HCT116 (cell line): Measurements from ENCODE around the gene ANTKMT. TPM values are rescaled to one million over a fixed set of nuclear protein-coding genes. Genes with fewer than 3 reads are reported as not detected.

Source experiments
- ATAC-seq: fragments of 200-7000 bp; cut with Tn5 transposase; 2 replicates; pipeline ENCODE4 v1.9.1; 2020; ENCODE audit warnings: mild to moderate bottlenecking, moderate library complexity
- BruUV-seq: library from RNA; stranded (reverse); fragments of 400-500 nt; replicated peaks from 2 replicates; lab custom pipeline; 2021; lab: Mats Ljungman, UMichigan
- CTCF ChIA-PET: fragments of 300-600 bp; sonication (Branson Sonifier 250); formaldehyde crosslinking; loops from one replicate; lab custom pipeline; 2021; ENCODE audit warnings: antibody characterized with exemption; lab: Charles Lee
- POLR2A ChIA-PET: fragments of 300-600, 350-600 bp; sonication (Branson Sonifier 250); formaldehyde crosslinking; loops from one replicate; lab custom pipeline; 2021; ENCODE audit warnings: antibody characterized with exemption; lab: Charles Lee
- RAD21 ChIA-PET, 2 experiments: fragments of 300-600 bp; sonication (Branson Sonifier 250); formaldehyde crosslinking; loops; one replicate each; lab custom pipeline; 2023; ENCODE audit warnings: low total read pairs in 2 of 2; ENCODE audit not compliant: uncharacterized antibody in 2 of 2, unreplicated experiment in 2 of 2, low non-redundant PET in 1 of 2; lab: Charles Lee
- DNase-seq: peaks from one replicate; pipeline ENCODE4 v3.0.0-alpha.2; 2010; ENCODE audit warnings: low read depth, low spot score
- H2AFZ ChIP-seq: fragments of 200-600 bp; shearing (Covaris generic), sonication (generic); 2 replicates; pipeline ENCODE4 v1.6.1; 2017; ENCODE audit warnings: low read depth, mixed run types, mixed read lengths, antibody characterized with exemption, low read length; ENCODE audit not compliant: poor library complexity, severe bottlenecking
- H3K27ac ChIP-seq: 2 replicates; pipeline ENCODE4 v1.5.1; 2012; ENCODE audit warnings: low read depth, low read length
- H3K27me3 ChIP-seq: fragments of 200-600 bp; sonication (generic); 2 replicates; pipeline ENCODE4 v1.6.1; 2016; ENCODE audit warnings: mixed run types, low read length, mixed read lengths; ENCODE audit not compliant: insufficient read depth
- H3K36me3 ChIP-seq, 2 experiments: fragments of 200-500 bp in 1 of 2; fragments of 200-600 bp in 1 of 2; sonication (Bioruptor generic) in 1 of 2; sonication (generic) in 1 of 2; 2 replicates each; pipeline versions ENCODE4 v1.5.1 to v1.6.1; 2014 to 2016; ENCODE audit warnings: low read length in 2 of 2, inconsistent platforms in 1 of 2, mixed read lengths in 1 of 2, mixed run types in 1 of 2; ENCODE audit not compliant: insufficient read depth in 2 of 2, control insufficient read depth in 1 of 2
- H3K4me1 ChIP-seq, 2 experiments: fragments of 200-600 bp in 1 of 2; sonication (generic) in 1 of 2; 2 replicates each; pipeline versions ENCODE4 v1.5.1 to v1.6.1; 2012 to 2017; ENCODE audit warnings: low read length in 2 of 2, inconsistent platforms in 1 of 2, mild to moderate bottlenecking in 1 of 2, mixed read lengths in 1 of 2, mixed run types in 1 of 2, moderate library complexity in 1 of 2; ENCODE audit not compliant: insufficient read depth in 2 of 2, control insufficient read depth in 1 of 2
- H3K4me2 ChIP-seq: fragments of 200-600 bp; sonication (generic); 2 replicates; pipeline ENCODE4 v1.6.1; 2017; ENCODE audit warnings: mixed run types, low read length, mixed read lengths
- H3K4me3 ChIP-seq, 2 experiments: fragments of 200-600 bp in 1 of 2; sonication (generic) in 1 of 2; replicated peaks in 1 of 2; 2 replicates each; pipeline ENCODE4 v1.5.1; 2011 to 2016; ENCODE audit warnings: low read length in 2 of 2, control low read depth in 1 of 2, low read depth in 1 of 2, mild to moderate bottlenecking in 1 of 2, mixed read lengths in 1 of 2, mixed run types in 1 of 2
- H3K79me2 ChIP-seq: fragments of 200-600 bp; sonication (generic); 2 replicates; pipeline ENCODE4 v1.6.1; 2017; ENCODE audit warnings: mild to moderate bottlenecking, mixed run types, low read length, moderate library complexity, mixed read lengths; ENCODE audit not compliant: insufficient read depth
- H3K9ac ChIP-seq: fragments of 200-600 bp; sonication (generic); 2 replicates; pipeline ENCODE4 v1.6.1; 2016; ENCODE audit warnings: low read length, mixed read lengths
- H3K9me2 ChIP-seq: fragments of 200-600 bp; sonication (generic), shearing (Covaris generic); 2 replicates; pipeline ENCODE4 v1.6.1; 2017; ENCODE audit warnings: mixed run types, mild to moderate bottlenecking, moderate library complexity; ENCODE audit not compliant: insufficient read depth
- H3K9me3 ChIP-seq, 2 experiments: fragments of 200-500 bp in 1 of 2; fragments of 200-600 bp in 1 of 2; sonication (Bioruptor generic) in 1 of 2; sonication (generic) in 1 of 2; 2 replicates each; pipeline ENCODE4 v1.6.1; 2014 to 2017; ENCODE audit warnings: low read length in 2 of 2, mixed read lengths in 2 of 2, inconsistent platforms in 1 of 2, low read depth in 1 of 2, mild to moderate bottlenecking in 1 of 2, mixed run types in 1 of 2, moderate library complexity in 1 of 2; ENCODE audit not compliant: control insufficient read depth in 1 of 2, insufficient read depth in 1 of 2
- H4K20me1 ChIP-seq: fragments of 200-600 bp; sonication (generic), shearing (Covaris generic); 2 replicates; pipeline ENCODE4 v1.6.1; 2017; ENCODE audit warnings: mixed run types, mild to moderate bottlenecking, moderate library complexity; ENCODE audit not compliant: insufficient read depth
- EZH2phosphoT487 ChIP-seq: fragments of 200-600 bp; IDR thresholded peaks from 2 replicates; pipeline ENCODE4 v1.6.1; 2018; ENCODE audit warnings: antibody characterized with exemption, borderline replicate concordance
- FOSL1 ChIP-seq: IDR thresholded peaks from 2 replicates; pipeline ENCODE4 v1.6.1; 2012; ENCODE audit warnings: low read depth
- SIN3A ChIP-seq: IDR thresholded peaks from 2 replicates; pipeline ENCODE4 v1.6.1; 2012; ENCODE audit warnings: low read depth
- SP1 ChIP-seq: IDR thresholded peaks from 2 replicates; pipeline ENCODE4 v1.6.1; 2012; ENCODE audit warnings: low read depth
- SRF ChIP-seq: IDR thresholded peaks from 2 replicates; pipeline ENCODE4 v1.6.1; 2012; ENCODE audit warnings: low read depth
- YY1 ChIP-seq: IDR thresholded peaks from 2 replicates; pipeline ENCODE4 v1.6.1; 2011; ENCODE audit warnings: low read length, low read depth, moderate library complexity, mild to moderate bottlenecking; ENCODE audit not compliant: insufficient replicate concordance; ENCODE audit errors: extremely low read depth
- ZNF274 ChIP-seq: fragments of 200-500 bp; sonication (Bioruptor generic); IDR thresholded peaks from 2 replicates; pipeline ENCODE4 v1.6.1; 2014; ENCODE audit warnings: mild to moderate bottlenecking, low read depth, low read length, inconsistent platforms
- intact Hi-C: fragments of 100-400 bp; cut with micrococcal nuclease; formaldehyde crosslinking; loops from 2 replicates; pipeline ENCODE4 v1.10.0; 2022
- total RNA-seq: library from RNA; stranded (reverse); gene quantifications from one replicate; pipeline ENCODE4 v1.2.1, GENCODE V29; 2021; ENCODE audit not compliant: unreplicated experiment
- TF ChIP-seq, protein P1 (sequence below): IDR thresholded peaks from 2 replicates; pipeline ENCODE4 v1.6.1; 2012
- TF ChIP-seq, protein P2 (sequence below): IDR thresholded peaks from 2 replicates; pipeline ENCODE4 v1.6.1; 2012
- TF ChIP-seq, protein P3 (sequence below): IDR thresholded peaks from 2 replicates; pipeline ENCODE4 v1.6.1; 2012; ENCODE audit warnings: low read depth

Gene ANTKMT
- total RNA-seq, 1 experiment from 2014 or later: 65.4 TPM

DNA sequence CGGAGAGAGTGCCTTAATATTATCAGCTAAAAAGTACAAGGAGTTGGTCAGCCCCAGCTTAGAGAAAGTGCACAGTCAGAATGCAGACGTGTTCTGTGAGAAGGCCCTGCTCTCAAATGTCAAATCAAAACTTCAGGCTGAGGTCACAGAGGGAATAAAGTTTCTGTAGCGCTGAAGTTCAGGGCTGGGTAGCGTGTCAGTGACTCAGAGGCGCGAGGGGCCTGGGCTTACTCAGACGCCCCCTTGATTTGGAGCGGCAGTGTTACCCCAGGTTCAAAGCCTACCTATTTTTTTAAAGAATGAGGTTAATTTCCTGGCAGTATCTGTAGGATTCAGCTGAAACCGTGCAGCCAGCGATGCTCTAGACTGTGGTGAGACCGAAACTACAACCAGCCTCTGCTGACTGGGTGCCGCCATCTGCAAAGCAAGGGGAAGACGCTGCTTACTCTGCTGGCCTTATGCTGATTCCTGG is 15.1 kb downstream of the ANTKMT start:
- Histone ChIP-seq H3K9ac (no peak overlapping the region), H4K20me1 (no peaks in the 10 kb centered on the region), H3K4me2 (no peak overlapping the region), H3K79me2 (peaks cover 12% of the 10 kb centered on the region; the same call in 1 of the 2 replicates), H2AFZ (no peak overlapping the region), H3K4me1 (peaks cover 5 to 9% of the 10 kb centered on the region in 2 experiments), H3K27ac (no peak overlapping the region), H3K9me3 (no peaks in the 10 kb centered on the region), H3K27me3 (no peaks in the 10 kb centered on the region), H3K9me2 (no peaks in the 10 kb centered on the region), H3K36me3 (peaks cover 6 to 18% of the 10 kb centered on the region in 2 experiments), H3K4me3 (no peak overlapping the region)
- DNase-seq (no peak), ATAC-seq (no peak)
- TF ChIP-seq, protein P1, sequence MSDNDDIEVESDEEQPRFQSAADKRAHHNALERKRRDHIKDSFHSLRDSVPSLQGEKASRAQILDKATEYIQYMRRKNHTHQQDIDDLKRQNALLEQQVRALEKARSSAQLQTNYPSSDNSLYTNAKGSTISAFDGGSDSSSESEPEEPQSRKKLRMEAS: no peak
- no peak for TF ChIP-seq SP1
- TF ChIP-seq, protein P2, sequence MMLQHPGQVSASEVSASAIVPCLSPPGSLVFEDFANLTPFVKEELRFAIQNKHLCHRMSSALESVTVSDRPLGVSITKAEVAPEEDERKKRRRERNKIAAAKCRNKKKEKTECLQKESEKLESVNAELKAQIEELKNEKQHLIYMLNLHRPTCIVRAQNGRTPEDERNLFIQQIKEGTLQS: no peak
- TF ChIP-seq ZNF274: no peak
- no peak for TF ChIP-seq SRF
- TF ChIP-seq SIN3A: no peak
- TF ChIP-seq, protein P3, sequence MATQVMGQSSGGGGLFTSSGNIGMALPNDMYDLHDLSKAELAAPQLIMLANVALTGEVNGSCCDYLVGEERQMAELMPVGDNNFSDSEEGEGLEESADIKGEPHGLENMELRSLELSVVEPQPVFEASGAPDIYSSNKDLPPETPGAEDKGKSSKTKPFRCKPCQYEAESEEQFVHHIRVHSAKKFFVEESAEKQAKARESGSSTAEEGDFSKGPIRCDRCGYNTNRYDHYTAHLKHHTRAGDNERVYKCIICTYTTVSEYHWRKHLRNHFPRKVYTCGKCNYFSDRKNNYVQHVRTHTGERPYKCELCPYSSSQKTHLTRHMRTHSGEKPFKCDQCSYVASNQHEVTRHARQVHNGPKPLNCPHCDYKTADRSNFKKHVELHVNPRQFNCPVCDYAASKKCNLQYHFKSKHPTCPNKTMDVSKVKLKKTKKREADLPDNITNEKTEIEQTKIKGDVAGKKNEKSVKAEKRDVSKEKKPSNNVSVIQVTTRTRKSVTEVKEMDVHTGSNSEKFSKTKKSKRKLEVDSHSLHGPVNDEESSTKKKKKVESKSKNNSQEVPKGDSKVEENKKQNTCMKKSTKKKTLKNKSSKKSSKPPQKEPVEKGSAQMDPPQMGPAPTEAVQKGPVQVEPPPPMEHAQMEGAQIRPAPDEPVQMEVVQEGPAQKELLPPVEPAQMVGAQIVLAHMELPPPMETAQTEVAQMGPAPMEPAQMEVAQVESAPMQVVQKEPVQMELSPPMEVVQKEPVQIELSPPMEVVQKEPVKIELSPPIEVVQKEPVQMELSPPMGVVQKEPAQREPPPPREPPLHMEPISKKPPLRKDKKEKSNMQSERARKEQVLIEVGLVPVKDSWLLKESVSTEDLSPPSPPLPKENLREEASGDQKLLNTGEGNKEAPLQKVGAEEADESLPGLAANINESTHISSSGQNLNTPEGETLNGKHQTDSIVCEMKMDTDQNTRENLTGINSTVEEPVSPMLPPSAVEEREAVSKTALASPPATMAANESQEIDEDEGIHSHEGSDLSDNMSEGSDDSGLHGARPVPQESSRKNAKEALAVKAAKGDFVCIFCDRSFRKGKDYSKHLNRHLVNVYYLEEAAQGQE: no peak
- TF ChIP-seq YY1: no peak
- no peak for TF ChIP-seq FOSL1
- TF ChIP-seq EZH2phosphoT487: no peak
- intact Hi-C loops: no loop called here
- no TSS peak for BruUV-seq
- CTCF ChIA-PET: no interaction called here
- RAD21 ChIA-PET: no interaction called here
- POLR2A ChIA-PET: no interaction called here
